ENCODE results near the gene MAX.

The MAX gene

GRCh38 chr14:65104791-65105190 is 2.5 kb upstream of the MAX start:
- no peak overlapping the region for H4K8ac ChIP-seq (ENCODE audit: low read length)

GRCh38 chr14:65103150-65103760 is 938 bp upstream of the MAX start:
- Histone ChIP-seq H3K27me3 (ENCODE audit: control insufficient read depth in 1 of 2, insufficient read depth in 1 of 2, low read length in 2 of 2) (no peaks in the 10 kb centered on the region), H3K36me3 (ENCODE audit: control insufficient read depth in 1 of 2, insufficient read depth in 2 of 2, low read depth in 1 of 2, low read length in 2 of 2) (peaks cover 0 to 7% of the 10 kb centered on the region in 2 experiments), H2AFZ (ENCODE audit: low read depth, low read length) (peak overlapping the region; percentile 33), H3K4me3 (ENCODE audit: insufficient read depth in 1 of 2, low read depth in 1 of 2, low read length in 2 of 2) (peak overlapping the region; percentile 75 to 90), H3K4me2 (ENCODE audit: low read length, poor library complexity, severe bottlenecking) (peak overlapping the region; percentile 90), H3K9me3 (ENCODE audit: control insufficient read depth, low read length) (no peaks in the 10 kb centered on the region), H3K4ac (ENCODE audit: low read depth in 1 of 2, low read length in 2 of 2) (peak overlapping the region in 1 of 2 experiments; percentile 82), H3K23ac (ENCODE audit: low read length in 2 of 2) (no peak overlapping the region), H4K8ac (ENCODE audit: low read length) (peak overlapping the region; percentile 40), H2BK12ac (ENCODE audit: low read length in 2 of 2) (no peak overlapping the region), H4K91ac (ENCODE audit: low read length) (no peak overlapping the region), H3K4me1 (ENCODE audit: control insufficient read depth, insufficient read depth, low read depth, low read length) (peaks cover 2% of the 10 kb centered on the region), H2AK5ac (ENCODE audit: low read length, severe bottlenecking) (no peak overlapping the region), H3K27ac (ENCODE audit: low read length, poor library complexity, severe bottlenecking) (no peak overlapping the region), H2BK5ac (ENCODE audit: low read depth, low read length, poor library complexity, severe bottlenecking) (no peak overlapping the region), H3K14ac (ENCODE audit: low read length in 2 of 2) (peak overlapping the region in 1 of 2 experiments; percentile 53), H3K9ac (ENCODE audit: low read length) (peak overlapping the region; percentile 87), H2BK120ac (ENCODE audit: low read depth, low read length) (no peak overlapping the region), H3K18ac (ENCODE audit: low read depth in 1 of 2, low read length in 2 of 2) (peak overlapping the region; percentile 64 to 77), H3K79me1 (replicated peaks; ENCODE audit: low read length, poor library complexity, severe bottlenecking) (peaks cover 1% of the 10 kb centered on the region), H2BK15ac (ENCODE audit: low read depth, poor library complexity, severe bottlenecking) (no peak overlapping the region)
- 8% methylated on average over 22 of the region's 22 CpGs for WGBS
- peak; percentile 25 for DNase-seq

More at GRCh38 chr14:65104791-65105190, 2.5 kb upstream of the MAX start:
- no peak overlapping the region for H2BK15ac ChIP-seq (ENCODE audit: low read depth, poor library complexity, severe bottlenecking)
- no CpG with 5 or more reads among the region's 3 CpGs for WGBS
- H3K27ac ChIP-seq (ENCODE audit: low read length, poor library complexity, severe bottlenecking): no peak overlapping the region
- H2AFZ ChIP-seq (ENCODE audit: low read depth, low read length): no peak overlapping the region
- DNase-seq: no peak
- H3K4ac ChIP-seq (ENCODE audit: low read depth in 1 of 2, low read length in 2 of 2): no peak overlapping the region
- peaks cover 0 to 2% of the 10 kb centered on the region in 2 experiments for H3K36me3 ChIP-seq (ENCODE audit: control insufficient read depth in 1 of 2, insufficient read depth in 2 of 2, low read depth in 1 of 2, low read length in 2 of 2)
- H2AK5ac ChIP-seq (ENCODE audit: low read length, severe bottlenecking): no peak overlapping the region
- H4K91ac ChIP-seq (ENCODE audit: low read length): peak overlapping the region; percentile 55
- peaks cover 2% of the 10 kb centered on the region for H3K4me1 ChIP-seq (ENCODE audit: control insufficient read depth, insufficient read depth, low read depth, low read length)
- H2BK5ac ChIP-seq (ENCODE audit: low read depth, low read length, poor library complexity, severe bottlenecking): no peak overlapping the region
- H3K9me3 ChIP-seq (ENCODE audit: control insufficient read depth, low read length): no peaks in the 10 kb centered on the region
- no peak overlapping the region for H3K4me2 ChIP-seq (ENCODE audit: low read length, poor library complexity, severe bottlenecking)
- H3K9ac ChIP-seq (ENCODE audit: low read length): no peak overlapping the region
- no peak overlapping the region for H3K4me3 ChIP-seq (ENCODE audit: insufficient read depth in 1 of 2, low read depth in 1 of 2, low read length in 2 of 2)
- peaks cover 1% of the 10 kb centered on the region for H3K79me1 ChIP-seq (replicated peaks; ENCODE audit: low read length, poor library complexity, severe bottlenecking)
- H3K23ac ChIP-seq (ENCODE audit: low read length in 2 of 2): no peak overlapping the region
- H3K18ac ChIP-seq (ENCODE audit: low read depth in 1 of 2, low read length in 2 of 2): peak overlapping the region in 1 of 2 experiments; percentile 30
- no peak overlapping the region for H2BK12ac ChIP-seq (ENCODE audit: low read length in 2 of 2)
- H3K14ac ChIP-seq (ENCODE audit: low read length in 2 of 2): no peak overlapping the region
- H3K27me3 ChIP-seq (ENCODE audit: control insufficient read depth in 1 of 2, insufficient read depth in 1 of 2, low read length in 2 of 2): peaks cover 0 to 4% of the 10 kb centered on the region in 2 experiments
- no peak overlapping the region for H2BK120ac ChIP-seq (ENCODE audit: low read depth, low read length)

GRCh38 chr14:65101631-65102440 is 481 bp downstream of the MAX start:
- DNase-seq: peak; percentile 32
- peak overlapping the region; percentile 14 for H2BK5ac ChIP-seq (ENCODE audit: low read depth, low read length, poor library complexity, severe bottlenecking)
- H3K4me1 ChIP-seq (ENCODE audit: control insufficient read depth, insufficient read depth, low read depth, low read length): peaks cover 2% of the 10 kb centered on the region
- no peaks in the 10 kb centered on the region for H3K27me3 ChIP-seq (ENCODE audit: control insufficient read depth in 1 of 2, insufficient read depth in 1 of 2, low read length in 2 of 2)
- H3K4ac ChIP-seq (ENCODE audit: low read depth in 1 of 2, low read length in 2 of 2): peak overlapping the region in 1 of 2 experiments; percentile 73
- H3K23ac ChIP-seq (ENCODE audit: low read length in 2 of 2): peak overlapping the region in 1 of 2 experiments; percentile 89
- peak overlapping the region; percentile 38 for H3K27ac ChIP-seq (ENCODE audit: low read length, poor library complexity, severe bottlenecking)
- peaks cover 4% of the 10 kb centered on the region for H3K79me1 ChIP-seq (replicated peaks; ENCODE audit: low read length, poor library complexity, severe bottlenecking)
- peak overlapping the region; percentile 85 to 87 for H3K4me3 ChIP-seq (ENCODE audit: insufficient read depth in 1 of 2, low read depth in 1 of 2, low read length in 2 of 2)
- peak overlapping the region; percentile 44 for H2BK15ac ChIP-seq (ENCODE audit: low read depth, poor library complexity, severe bottlenecking)
- H3K36me3 ChIP-seq (ENCODE audit: control insufficient read depth in 1 of 2, insufficient read depth in 2 of 2, low read depth in 1 of 2, low read length in 2 of 2): peaks cover 0 to 21% of the 10 kb centered on the region in 2 experiments
- H3K9me3 ChIP-seq (ENCODE audit: control insufficient read depth, low read length): no peaks in the 10 kb centered on the region
- peak overlapping the region in 1 of 2 experiments; percentile 35 for H3K14ac ChIP-seq (ENCODE audit: low read length in 2 of 2)
- no peak overlapping the region for H4K91ac ChIP-seq (ENCODE audit: low read length)
- peak overlapping the region in 1 of 2 experiments; percentile 87 for H3K18ac ChIP-seq (ENCODE audit: low read depth in 1 of 2, low read length in 2 of 2)
- H2BK120ac ChIP-seq (ENCODE audit: low read depth, low read length): peak overlapping the region; percentile 64
- H2AK5ac ChIP-seq (ENCODE audit: low read length, severe bottlenecking): no peak overlapping the region
- H3K4me2 ChIP-seq (ENCODE audit: low read length, poor library complexity, severe bottlenecking): peak overlapping the region; percentile 70
- peak overlapping the region; percentile 19 for H4K8ac ChIP-seq (ENCODE audit: low read length)
- no peak overlapping the region for H2BK12ac ChIP-seq (ENCODE audit: low read length in 2 of 2)
- peak overlapping the region; percentile 18 for H2AFZ ChIP-seq (ENCODE audit: low read depth, low read length)
- under 1% methylated on average over 28 of the region's 66 CpGs for WGBS
- peak overlapping the region; percentile 93 for H3K9ac ChIP-seq (ENCODE audit: low read length)
